ENCODE measurements around the gene PSD4. TPM values are rescaled to one million over a fixed set of nuclear protein-coding genes. Genes with fewer than 3 reads are reported as not detected.

The PSD4 gene
- polyA plus RNA-seq, 1 of the 3 experiments (the other 2 are of a cell fraction) = 0.35 TPM

- no peak for TF ChIP-seq REST (IDR thresholded peaks at IDR 0.05; ENCODE audit: low read depth, low read length)
- TF ChIP-seq RXRA (IDR thresholded peaks at IDR 0.05; ENCODE audit: borderline replicate concordance, low read depth) = no peak
- TF ChIP-seq USF1 (IDR thresholded peaks at IDR 0.05; ENCODE audit: borderline replicate concordance, low read depth) = no peak
- no peak for TF ChIP-seq TCF12 (IDR thresholded peaks at IDR 0.05)
- no peak for TF ChIP-seq CTCF (IDR thresholded peaks at IDR 0.05)
Measured at GRCh38 chr2:113242327-113242726, 68.6 kb downstream of the PSD4 start (continued).

GRCh38 chr2:113245276-113245711, 71.5 kb downstream of the PSD4 start:
- WGBS (ENCODE audit: low lambda C conversion rate) = 92% methylated on average over 3 of the region's 3 CpGs
- ChIA-PET POLR2A (no interaction called here), CTCF (interaction anchor here (1.3 to 5.6 kb wide), 7 partner anchors 13 to 145 kb away, joined by 3 to 46 read pairs (median 5); no protein-coding TSS in a partner anchor)
- no peak overlapping the region for H3K9ac ChIP-seq
- DNase-seq = no peak
- peaks cover 11 to 14% of the 10 kb centered on the region in 2 experiments for H3K4me1 ChIP-seq (ENCODE audit: control insufficient read depth in 1 of 2, insufficient read depth in 2 of 2, low read depth in 1 of 2, low read length in 1 of 2)
- H3K27ac ChIP-seq (ENCODE audit: low read depth in 2 of 2, low read length in 1 of 2) = no peak overlapping the region
- H3F3A ChIP-seq (replicated peaks; ENCODE audit: insufficient read depth) = peaks cover 4% of the 10 kb centered on the region
- no peaks in the 10 kb centered on the region for H3K79me2 ChIP-seq (ENCODE audit: insufficient read depth)
- H3K9me2 ChIP-seq = no peaks in the 10 kb centered on the region
- H3K4me3 ChIP-seq (ENCODE audit: low read depth in 2 of 2, low read length in 1 of 2) = no peak overlapping the region
- no peaks in the 10 kb centered on the region for H3K27me3 ChIP-seq (ENCODE audit: insufficient read depth)
- no peak overlapping the region for H3K4me2 ChIP-seq
- TF ChIP-seq EZH2phosphoT487 (IDR thresholded peaks at IDR 0.05; ENCODE audit: borderline replicate concordance, low read depth) (no peak), RFX5 (IDR thresholded peaks at IDR 0.05; ENCODE audit: low read length) (no peak), RAD21 (IDR thresholded peaks at IDR 0.05; ENCODE audit: low read length) (no peak), IRF3 (IDR thresholded peaks at IDR 0.05; ENCODE audit: low read depth, low read length) (no peak), TCF12 (IDR thresholded peaks at IDR 0.05) (no peak), TEAD4 (IDR thresholded peaks at IDR 0.05; ENCODE audit: borderline replicate concordance, insufficient read depth) (no peak), USF1 (IDR thresholded peaks at IDR 0.05; ENCODE audit: borderline replicate concordance, low read depth) (no peak), GABPA (IDR thresholded peaks at IDR 0.05; ENCODE audit: low read depth) (no peak), CHD2 (IDR thresholded peaks at IDR 0.05; ENCODE audit: low read length, partially characterized antibody) (no peak), CTCF (IDR thresholded peaks at IDR 0.05) (no peak), ELF1 (IDR thresholded peaks at IDR 0.05) (no peak), RCOR1 (IDR thresholded peaks at IDR 0.05; ENCODE audit: low read length) (no peak), MEF2A (IDR thresholded peaks at IDR 0.05; ENCODE audit: borderline replicate concordance, low read depth) (no peak), YY1 (IDR thresholded peaks at IDR 0.05; ENCODE audit: low read depth) (no peak)
- no peaks in the 10 kb centered on the region for H4K20me1 ChIP-seq (ENCODE audit: insufficient read depth)
- H3K9me3 ChIP-seq = no peaks in the 10 kb centered on the region
- H3K36me3 ChIP-seq (replicated peaks in 1 of 2; ENCODE audit: control insufficient read depth in 1 of 2, insufficient read depth in 2 of 2, low read length in 1 of 2) = no peaks in the 10 kb centered on the region
- H2AFZ ChIP-seq (ENCODE audit: low read depth) = no peak overlapping the region

All from SK-N-SH (cell line).